ENCODE measurements around the gene REEP3.

REEP3 gene

DNA sequence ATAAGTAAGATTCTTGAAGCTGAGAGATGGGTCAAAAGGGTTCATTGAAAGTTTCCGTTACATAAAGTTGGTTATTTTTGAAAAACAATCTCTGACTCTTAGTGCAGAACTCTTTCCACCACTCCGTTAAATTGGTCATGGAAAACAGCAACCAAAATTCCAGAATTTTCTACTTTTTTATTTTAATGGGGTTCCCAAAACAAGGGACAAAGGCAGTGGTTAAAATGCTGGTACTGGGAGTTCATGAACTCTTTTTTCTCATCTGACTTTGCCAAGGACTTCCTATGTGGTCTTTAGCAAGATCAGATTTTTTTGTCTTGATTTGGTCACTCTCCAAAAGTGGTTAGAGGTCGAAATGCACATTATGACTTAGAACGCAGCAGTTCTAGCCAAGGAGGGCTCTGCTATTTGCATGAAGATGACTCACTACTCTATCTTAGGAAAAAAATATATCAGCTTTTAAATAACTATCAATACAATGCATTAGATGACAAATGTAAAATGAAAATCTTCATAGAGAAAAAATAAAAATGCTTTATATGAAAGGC, 145.7 kb downstream of the REEP3 start:
- Histone ChIP-seq H3K79me2 (ENCODE audit: insufficient read depth, low read length) (no peaks in the 10 kb centered on the region), H3K9me3 (ENCODE audit: insufficient read depth, low read depth, low read length) (no peaks in the 10 kb centered on the region), H3K36me3 (ENCODE audit: insufficient read depth, low read length) (no peaks in the 10 kb centered on the region), H3K27me3 (ENCODE audit: insufficient read depth, low read length, poor library complexity, severe bottlenecking) (no peaks in the 10 kb centered on the region), H3F3A (ENCODE audit: low read depth) (no peaks in the 10 kb centered on the region), H3K4me2 (ENCODE audit: low read depth, low read length, poor library complexity, severe bottlenecking) (no peak overlapping the region), H3K9ac (ENCODE audit: low read depth, low read length, poor library complexity, severe bottlenecking) (no peak overlapping the region), H3K9me2 (replicated peaks; ENCODE audit: low read depth, low read length) (no peaks in the 10 kb centered on the region), H2AFZ (ENCODE audit: low read length) (no peak overlapping the region), H3K4me1 (ENCODE audit: insufficient read depth, low read length, poor library complexity, severe bottlenecking) (no peaks in the 10 kb centered on the region), H3K4me3 (ENCODE audit: low read length, poor library complexity, severe bottlenecking) (no peak overlapping the region), H4K20me1 (ENCODE audit: insufficient read depth, low read length, poor library complexity, severe bottlenecking) (no peaks in the 10 kb centered on the region)
- TF ChIP-seq CTCF (conservative IDR thresholded peaks at IDR 0.05; ENCODE audit: low read length) (no peak), EZH2phosphoT487 (IDR thresholded peaks at IDR 0.05; ENCODE audit: borderline replicate concordance) (no peak)

GRCh38 chr10:63667596-63668480, 146.6 kb downstream of the REEP3 start:
- Histone ChIP-seq H3K9ac (ENCODE audit: low read depth, low read length, poor library complexity, severe bottlenecking) (no peak overlapping the region), H3K4me1 (ENCODE audit: insufficient read depth, low read length, poor library complexity, severe bottlenecking) (peaks cover 4% of the 10 kb centered on the region), H3K27me3 (ENCODE audit: insufficient read depth, low read length, poor library complexity, severe bottlenecking) (no peaks in the 10 kb centered on the region), H3K36me3 (ENCODE audit: insufficient read depth, low read length) (no peaks in the 10 kb centered on the region), H3K4me3 (ENCODE audit: low read length, poor library complexity, severe bottlenecking) (no peak overlapping the region), H3K4me2 (ENCODE audit: low read depth, low read length, poor library complexity, severe bottlenecking) (no peak overlapping the region), H2AFZ (ENCODE audit: low read length) (no peak overlapping the region), H3K9me3 (ENCODE audit: insufficient read depth, low read depth, low read length) (no peaks in the 10 kb centered on the region), H3F3A (ENCODE audit: low read depth) (no peaks in the 10 kb centered on the region), H4K20me1 (ENCODE audit: insufficient read depth, low read length, poor library complexity, severe bottlenecking) (no peaks in the 10 kb centered on the region), H3K9me2 (replicated peaks; ENCODE audit: low read depth, low read length) (no peaks in the 10 kb centered on the region), H3K79me2 (ENCODE audit: insufficient read depth, low read length) (no peaks in the 10 kb centered on the region)
- no peak for TF ChIP-seq EZH2phosphoT487 (IDR thresholded peaks at IDR 0.05; ENCODE audit: borderline replicate concordance)
- TF ChIP-seq CTCF (conservative IDR thresholded peaks at IDR 0.05; ENCODE audit: low read length), result no peak

GRCh38 chr10:63670291-63670898, 149.2 kb downstream of the REEP3 start:
- Histone ChIP-seq H3K9ac (ENCODE audit: low read depth, low read length, poor library complexity, severe bottlenecking) (no peak overlapping the region), H3K4me3 (ENCODE audit: low read length, poor library complexity, severe bottlenecking) (no peak overlapping the region), H2AFZ (ENCODE audit: low read length) (no peak overlapping the region)

More at GRCh38 chr10:63670291-63670898, 149.2 kb downstream of the REEP3 start:
- Histone ChIP-seq H3K9me3 (ENCODE audit: insufficient read depth, low read depth, low read length) (no peaks in the 10 kb centered on the region), H3F3A (ENCODE audit: low read depth) (no peaks in the 10 kb centered on the region), H3K4me1 (ENCODE audit: insufficient read depth, low read length, poor library complexity, severe bottlenecking) (peaks cover 4% of the 10 kb centered on the region), H3K9me2 (replicated peaks; ENCODE audit: low read depth, low read length) (no peaks in the 10 kb centered on the region), H3K36me3 (ENCODE audit: insufficient read depth, low read length) (no peaks in the 10 kb centered on the region), H3K27me3 (ENCODE audit: insufficient read depth, low read length, poor library complexity, severe bottlenecking) (no peaks in the 10 kb centered on the region), H3K79me2 (ENCODE audit: insufficient read depth, low read length) (no peaks in the 10 kb centered on the region), H4K20me1 (ENCODE audit: insufficient read depth, low read length, poor library complexity, severe bottlenecking) (no peaks in the 10 kb centered on the region), H3K4me2 (ENCODE audit: low read depth, low read length, poor library complexity, severe bottlenecking) (no peak overlapping the region)
- TF ChIP-seq CTCF (conservative IDR thresholded peaks at IDR 0.05; ENCODE audit: low read length), result no peak

Data from Loucy (cell line).